ENCODE measurements around the gene RANBP2.
"Not testable (repeated sequence)": the region's sequence is repeated elsewhere in the genome, so short reads cannot be mapped to it uniquely, and the experiment has no call there.

The RANBP2 gene

GRCh38 chr2:108719149-108720044 is at the start of gene RANBP2:
TSS of gene RANBP2 (plus strand) at chr2:108719482. CDS start at chr2:108719607, 125 bp downstream.
- DNase-seq: peak; percentile 91

GRCh38 chr2:108670282-108670681 is 49.0 kb upstream of the RANBP2 start:
- not testable (repeated sequence) for DNase-seq

- DNase-seq: not testable (repeated sequence)
Measured at GRCh38 chr2:108672200-108672805, 47.0 kb upstream of the RANBP2 start.

- DNase-seq: not testable (repeated sequence)
Measured at GRCh38 chr2:108676522-108676921, 42.8 kb upstream of the RANBP2 start.

GRCh38 chr2:108677239-108677744 is 42.0 kb upstream of the RANBP2 start:
- not testable (repeated sequence) for DNase-seq

GRCh38 chr2:108678198-108678651 is 41.1 kb upstream of the RANBP2 start:
- DNase-seq: not testable (repeated sequence)

GRCh38 chr2:108680805-108681204 is 38.5 kb upstream of the RANBP2 start:
- not testable (repeated sequence) for DNase-seq

- DNase-seq: not testable (repeated sequence)
Measured at GRCh38 chr2:108688818-108689756, 30.2 kb upstream of the RANBP2 start.

- not testable (repeated sequence) for DNase-seq
Measured at GRCh38 chr2:108690001-108690400, 29.3 kb upstream of the RANBP2 start.

GRCh38 chr2:108691447-108691846 is 27.8 kb upstream of the RANBP2 start:
- DNase-seq: no peak

GRCh38 chr2:108701208-108701607 is 18.1 kb upstream of the RANBP2 start:
- DNase-seq: no peak

- no peak for DNase-seq
Measured at GRCh38 chr2:108701806-108702205, 17.5 kb upstream of the RANBP2 start.

- no peak for DNase-seq
Measured at GRCh38 chr2:108704871-108705270, 14.4 kb upstream of the RANBP2 start.

GRCh38 chr2:108707300-108707699 is 12.0 kb upstream of the RANBP2 start:
- no peak for DNase-seq

- DNase-seq: not testable (repeated sequence)
Measured at GRCh38 chr2:108716971-108717370, 2.3 kb upstream of the RANBP2 start.

- DNase-seq: not testable (repeated sequence)
Measured at GRCh38 chr2:108726048-108726447, 6.8 kb downstream of the RANBP2 start.

GRCh38 chr2:108734656-108735055 is 15.4 kb downstream of the RANBP2 start:
- not testable (repeated sequence) for DNase-seq

- not testable (repeated sequence) for DNase-seq
Measured at GRCh38 chr2:108757973-108758372, 38.7 kb downstream of the RANBP2 start.

GRCh38 chr2:108762618-108763017 is 43.3 kb downstream of the RANBP2 start:
- DNase-seq: not testable (repeated sequence)

- not testable (repeated sequence) for DNase-seq
Measured at GRCh38 chr2:108766671-108767070, 47.4 kb downstream of the RANBP2 start.

GRCh38 chr2:108767859-108768258 is 48.6 kb downstream of the RANBP2 start:
- DNase-seq: not testable (repeated sequence)

- no peak for DNase-seq
Measured at GRCh38 chr2:108776475-108776874, 57.2 kb downstream of the RANBP2 start.
